Activated naive CD8-positive, alpha-beta T cell (primary cell): Measurements from ENCODE around the gene TLR10.

Source experiments
- H3K27ac Mint-ChIP-seq: one replicate; pipeline ENCODE4 v1.8.0; 2021; ENCODE audit warnings: mixed read lengths
- H3K27me3 Mint-ChIP-seq: one replicate; pipeline ENCODE4 v1.8.0; 2021; ENCODE audit warnings: mixed read lengths
- H3K36me3 Mint-ChIP-seq: one replicate; pipeline ENCODE4 v1.8.0; 2021; ENCODE audit warnings: mixed read lengths
- H3K4me1 Mint-ChIP-seq: one replicate; pipeline ENCODE4 v1.8.0; 2021; ENCODE audit warnings: low read depth, mixed read lengths
- H3K4me3 Mint-ChIP-seq: one replicate; pipeline ENCODE4 v1.8.0; 2021; ENCODE audit warnings: mild to moderate bottlenecking, mixed read lengths
- H3K9me3 Mint-ChIP-seq: one replicate; pipeline ENCODE4 v1.8.0; 2021; ENCODE audit warnings: low read depth, mixed read lengths

The TLR10 gene, protein sequence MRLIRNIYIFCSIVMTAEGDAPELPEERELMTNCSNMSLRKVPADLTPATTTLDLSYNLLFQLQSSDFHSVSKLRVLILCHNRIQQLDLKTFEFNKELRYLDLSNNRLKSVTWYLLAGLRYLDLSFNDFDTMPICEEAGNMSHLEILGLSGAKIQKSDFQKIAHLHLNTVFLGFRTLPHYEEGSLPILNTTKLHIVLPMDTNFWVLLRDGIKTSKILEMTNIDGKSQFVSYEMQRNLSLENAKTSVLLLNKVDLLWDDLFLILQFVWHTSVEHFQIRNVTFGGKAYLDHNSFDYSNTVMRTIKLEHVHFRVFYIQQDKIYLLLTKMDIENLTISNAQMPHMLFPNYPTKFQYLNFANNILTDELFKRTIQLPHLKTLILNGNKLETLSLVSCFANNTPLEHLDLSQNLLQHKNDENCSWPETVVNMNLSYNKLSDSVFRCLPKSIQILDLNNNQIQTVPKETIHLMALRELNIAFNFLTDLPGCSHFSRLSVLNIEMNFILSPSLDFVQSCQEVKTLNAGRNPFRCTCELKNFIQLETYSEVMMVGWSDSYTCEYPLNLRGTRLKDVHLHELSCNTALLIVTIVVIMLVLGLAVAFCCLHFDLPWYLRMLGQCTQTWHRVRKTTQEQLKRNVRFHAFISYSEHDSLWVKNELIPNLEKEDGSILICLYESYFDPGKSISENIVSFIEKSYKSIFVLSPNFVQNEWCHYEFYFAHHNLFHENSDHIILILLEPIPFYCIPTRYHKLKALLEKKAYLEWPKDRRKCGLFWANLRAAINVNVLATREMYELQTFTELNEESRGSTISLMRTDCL

GRCh38 chr4:38782452-38783108 is at the start of gene TLR10:
TSS of gene TLR10 (minus strand) at chr4:38782990. CDS start at chr4:38775590, 7,400 bp downstream.
- Mint-ChIP-seq H3K27me3 (peaks cover 1% of the 10 kb centered on the region), H3K4me3 (no peak within 1 kb of the TSS), H3K27ac (no peak within 1 kb of the TSS), H3K9me3 (no peaks in the 10 kb centered on the region), H3K36me3 (no peaks in the 10 kb centered on the region), H3K4me1 (peaks cover 2% of the 10 kb centered on the region)

- Mint-ChIP-seq H3K36me3 (peaks cover 10% of the 10 kb centered on the region), H3K27ac (no peak overlapping the region), H3K27me3 (no peaks in the 10 kb centered on the region), H3K4me1 (peaks cover 4% of the 10 kb centered on the region), H3K9me3 (peaks cover 18% of the 10 kb centered on the region), H3K4me3 (no peak overlapping the region)
Observed at GRCh38 chr4:38832206-38832605, 49.4 kb upstream of the TLR10 start.

GRCh38 chr4:38831653-38832052 is 48.9 kb upstream of the TLR10 start:
- Mint-ChIP-seq H3K4me3 (no peak overlapping the region), H3K9me3 (peaks cover 18% of the 10 kb centered on the region), H3K27ac (no peak overlapping the region), H3K36me3 (peaks cover 10% of the 10 kb centered on the region), H3K27me3 (no peaks in the 10 kb centered on the region), H3K4me1 (no peaks in the 10 kb centered on the region)

DNA sequence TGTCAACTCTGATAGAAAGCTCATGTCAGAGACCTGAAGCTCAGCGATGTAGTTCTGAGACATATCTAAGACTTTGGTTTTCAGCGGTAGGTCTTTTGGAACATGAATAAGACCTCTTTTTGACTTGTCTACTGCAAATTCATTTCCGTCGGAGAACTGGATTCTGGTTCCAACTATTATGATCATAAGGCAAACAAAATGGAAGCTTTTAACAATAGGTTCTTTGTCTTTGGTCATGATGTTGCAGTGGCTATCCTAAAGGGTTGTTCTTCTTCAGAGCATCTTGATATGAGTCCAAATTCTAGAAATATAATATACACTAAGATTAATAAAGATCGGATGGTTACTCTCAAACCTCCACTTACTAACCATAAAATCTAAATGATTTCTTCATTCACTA is 46.4 kb upstream of the TLR10 start:
- no peak overlapping the region for H3K27ac Mint-ChIP-seq
- H3K4me3 Mint-ChIP-seq = no peak overlapping the region
- peaks cover 5% of the 10 kb centered on the region for H3K36me3 Mint-ChIP-seq

GRCh38 chr4:38823766-38824165 is 41.0 kb upstream of the TLR10 start:
- peaks cover 10% of the 10 kb centered on the region for H3K4me1 Mint-ChIP-seq
- no peak overlapping the region for H3K4me3 Mint-ChIP-seq
- no peaks in the 10 kb centered on the region for H3K27me3 Mint-ChIP-seq
- no peak overlapping the region for H3K27ac Mint-ChIP-seq
- peaks cover 3% of the 10 kb centered on the region for H3K9me3 Mint-ChIP-seq
- peaks cover 9% of the 10 kb centered on the region for H3K36me3 Mint-ChIP-seq

More for the DNA sequence above, 46.4 kb upstream of the TLR10 start:
- Mint-ChIP-seq H3K4me1 (no peaks in the 10 kb centered on the region), H3K27me3 (no peaks in the 10 kb centered on the region), H3K9me3 (peaks cover 5% of the 10 kb centered on the region)

GRCh38 chr4:38822748-38823303 is 40.0 kb upstream of the TLR10 start:
- H3K27ac Mint-ChIP-seq = no peak overlapping the region
- H3K4me1 Mint-ChIP-seq = peaks cover 10% of the 10 kb centered on the region
- no peak overlapping the region for H3K4me3 Mint-ChIP-seq
- H3K9me3 Mint-ChIP-seq = peaks cover 3% of the 10 kb centered on the region
- no peaks in the 10 kb centered on the region for H3K27me3 Mint-ChIP-seq
- peaks cover 9% of the 10 kb centered on the region for H3K36me3 Mint-ChIP-seq

- H3K9me3 Mint-ChIP-seq = peaks cover 3% of the 10 kb centered on the region
- no peak overlapping the region for H3K4me3 Mint-ChIP-seq
- H3K27me3 Mint-ChIP-seq = no peaks in the 10 kb centered on the region
- no peak overlapping the region for H3K27ac Mint-ChIP-seq
- peaks cover 10% of the 10 kb centered on the region for H3K4me1 Mint-ChIP-seq
- H3K36me3 Mint-ChIP-seq = peaks cover 9% of the 10 kb centered on the region
Observed at GRCh38 chr4:38821739-38822138, 38.9 kb upstream of the TLR10 start.

DNA sequence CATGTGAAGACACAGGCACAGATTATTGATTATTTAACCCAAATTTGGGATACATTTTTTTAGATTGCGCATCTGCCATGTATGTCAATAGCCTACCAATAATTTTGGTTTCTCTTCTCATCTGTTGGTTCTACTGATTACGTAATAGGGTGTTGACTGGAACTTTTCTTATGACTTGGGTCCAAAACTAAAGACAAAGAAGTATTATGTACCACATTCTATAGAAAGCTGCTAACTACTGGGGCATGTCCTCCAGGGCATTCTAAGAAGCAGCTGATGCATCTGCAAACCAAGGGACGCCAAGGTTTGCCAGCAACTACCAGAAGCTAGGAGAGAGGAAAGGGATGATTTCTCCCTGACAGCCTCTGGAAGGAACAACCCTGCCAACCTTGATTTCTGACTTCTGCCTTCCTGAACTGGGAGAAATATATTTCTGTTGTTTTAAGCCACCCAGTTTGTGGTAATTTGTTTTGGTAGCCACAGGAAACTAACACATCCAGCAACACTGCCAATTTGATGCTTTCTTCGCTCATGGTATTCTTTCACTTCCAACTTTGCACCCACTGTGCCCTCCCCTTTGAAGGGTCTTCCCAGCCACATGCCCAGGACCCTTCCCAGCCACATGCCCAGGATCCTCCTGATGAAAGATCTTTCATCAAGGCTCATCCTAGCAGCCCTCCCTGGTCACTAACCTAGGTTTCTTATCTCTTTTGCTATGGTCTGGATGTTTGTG is 37.7 kb upstream of the TLR10 start:
- Mint-ChIP-seq H3K4me1 (peaks cover 10% of the 10 kb centered on the region), H3K27me3 (no peaks in the 10 kb centered on the region), H3K4me3 (no peak overlapping the region), H3K36me3 (peaks cover 15% of the 10 kb centered on the region), H3K9me3 (peaks cover 3% of the 10 kb centered on the region), H3K27ac (no peak overlapping the region)

GRCh38 chr4:38819569-38819968 is 36.8 kb upstream of the TLR10 start:
- Mint-ChIP-seq H3K4me3 (no peak overlapping the region), H3K9me3 (peaks cover 6% of the 10 kb centered on the region), H3K36me3 (peaks cover 13% of the 10 kb centered on the region), H3K27ac (peak overlapping the region; percentile 12), H3K4me1 (peaks cover 10% of the 10 kb centered on the region), H3K27me3 (no peaks in the 10 kb centered on the region)

GRCh38 chr4:38818441-38818976 is 35.7 kb upstream of the TLR10 start:
- Mint-ChIP-seq H3K27ac (no peak overlapping the region), H3K36me3 (peaks cover 19% of the 10 kb centered on the region), H3K4me1 (peaks cover 10% of the 10 kb centered on the region), H3K9me3 (peaks cover 11% of the 10 kb centered on the region), H3K4me3 (no peak overlapping the region), H3K27me3 (no peaks in the 10 kb centered on the region)

DNA sequence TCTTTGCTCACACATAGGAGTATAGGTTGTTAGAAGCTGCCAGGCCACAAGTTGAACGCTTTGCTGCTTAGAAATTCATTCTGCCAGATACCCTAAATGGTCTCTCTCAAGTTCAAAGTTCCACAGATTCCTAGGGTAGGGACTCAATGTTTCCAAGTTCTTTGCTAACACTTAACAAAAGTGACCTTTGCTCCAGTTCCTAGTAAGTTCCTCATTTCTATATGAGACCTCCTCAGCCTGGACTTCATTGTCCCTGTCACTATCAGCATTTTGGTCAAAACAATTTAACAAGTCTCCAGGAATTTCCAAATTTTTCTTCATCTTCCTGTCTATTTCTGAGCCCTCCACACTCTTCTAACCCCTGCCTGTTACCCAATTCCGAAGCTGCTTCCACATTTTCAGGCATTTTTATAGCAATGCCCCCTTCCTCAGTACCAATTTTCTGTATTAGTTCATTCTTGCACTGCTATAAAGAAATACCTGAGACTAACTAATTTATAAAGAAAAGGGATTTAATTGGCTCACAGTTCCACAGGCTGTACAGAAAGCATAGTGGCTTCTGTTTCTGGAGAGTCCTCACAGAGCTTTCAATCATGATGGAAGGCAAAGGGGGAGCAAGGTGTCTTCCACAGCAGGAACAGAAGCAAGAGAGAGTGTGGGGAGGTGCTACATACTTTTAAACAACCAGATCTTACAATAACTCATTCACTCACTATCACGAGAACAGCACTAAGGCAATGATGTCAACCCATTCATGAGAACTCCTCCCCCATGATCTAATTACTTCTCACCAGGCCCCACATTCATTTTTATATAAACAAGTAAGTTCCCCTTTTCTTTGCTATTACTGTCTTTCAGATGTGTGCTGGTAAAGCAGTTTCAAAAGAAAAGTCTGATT is 33.3 kb upstream of the TLR10 start:
- Mint-ChIP-seq H3K4me1 (peaks cover 10% of the 10 kb centered on the region), H3K27ac (no peak overlapping the region)

DNA sequence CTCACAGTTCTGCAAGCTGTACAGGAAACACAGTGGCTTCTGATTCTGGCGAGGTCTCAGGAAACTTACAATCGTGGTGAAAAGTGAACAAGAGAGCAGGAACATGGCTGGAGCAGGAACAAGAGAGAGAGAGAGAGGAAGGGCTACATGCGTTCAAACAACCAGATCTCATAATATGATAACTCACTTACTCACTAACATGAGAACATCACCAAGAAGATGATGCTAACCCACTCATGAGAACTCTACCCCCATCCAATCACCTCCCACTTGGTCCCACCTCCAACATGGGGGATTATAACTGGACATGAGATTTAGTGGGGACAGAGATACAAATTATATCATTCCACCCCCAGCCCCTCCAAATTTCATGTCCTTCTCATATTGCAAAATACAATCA is 31.6 kb upstream of the TLR10 start:
- Mint-ChIP-seq H3K4me3 (no peak overlapping the region), H3K27me3 (no peaks in the 10 kb centered on the region), H3K36me3 (peaks cover 15% of the 10 kb centered on the region), H3K9me3 (peaks cover 8% of the 10 kb centered on the region), H3K4me1 (peaks cover 3% of the 10 kb centered on the region), H3K27ac (no peak overlapping the region)

More for the DNA sequence above, 33.3 kb upstream of the TLR10 start:
- Mint-ChIP-seq H3K27me3 (no peaks in the 10 kb centered on the region), H3K4me3 (no peak overlapping the region), H3K9me3 (peaks cover 8% of the 10 kb centered on the region), H3K36me3 (peaks cover 15% of the 10 kb centered on the region)

DNA sequence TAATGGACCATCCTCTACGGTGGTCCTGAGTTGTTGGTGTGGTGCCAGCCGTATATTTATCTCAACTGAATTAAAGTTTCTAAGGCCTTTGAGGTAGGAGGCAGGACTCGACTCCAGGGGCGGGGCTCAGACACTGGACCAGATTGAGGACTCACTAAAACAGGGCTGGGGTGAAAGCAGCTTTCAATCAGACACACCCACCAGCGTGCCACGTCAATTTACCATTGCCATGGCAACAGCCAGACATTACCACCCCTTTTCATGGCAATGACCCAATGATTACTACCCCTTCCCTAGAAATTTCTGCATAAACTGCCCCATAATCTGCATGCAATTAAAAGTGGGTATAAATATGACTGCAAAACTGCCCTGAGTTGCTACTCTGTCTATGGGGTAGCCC is 28.5 kb upstream of the TLR10 start:
- H3K36me3 Mint-ChIP-seq = peaks cover 15% of the 10 kb centered on the region
- H3K4me3 Mint-ChIP-seq = no peak overlapping the region
- peaks cover 8% of the 10 kb centered on the region for H3K9me3 Mint-ChIP-seq
- no peaks in the 10 kb centered on the region for H3K27me3 Mint-ChIP-seq
- peaks cover 1% of the 10 kb centered on the region for H3K4me1 Mint-ChIP-seq
- H3K27ac Mint-ChIP-seq = no peak overlapping the region
